Measurements from ENCODE around the gene FAM89B. TPM values are rescaled to one million over a fixed set of nuclear protein-coding genes. Genes with fewer than 3 reads are reported as not detected.

FAM89B gene
- total RNA-seq, 2 donors from 2014 or later = 53.3 to 127 TPM

GRCh38 chr11:65610404-65610803 is 38.1 kb downstream of the FAM89B start:
- no peak for TF ChIP-seq CTCF (IDR thresholded peaks at IDR 0.05)
- Histone ChIP-seq H3K9me3 (no peaks in the 10 kb centered on the region), H3K4me1 (ENCODE audit: control insufficient read depth in 1 of 2, low read depth in 2 of 2) (peaks cover 17 to 55% of the 10 kb centered on the region in 2 donors), H3K27ac (peak overlapping the region in 1 of 2 donors; percentile 30), H3K27me3 (replicated peaks; ENCODE audit: insufficient read depth) (no peaks in the 10 kb centered on the region), H3K4me3 (peak overlapping the region; percentile 73), H3K36me3 (peaks cover 17% of the 10 kb centered on the region)
- ATAC-seq (ENCODE audit: insufficient number of reproducible peaks, low FRiP score, low read depth) (no peak), DNase-seq (ENCODE audit: low spot score) (no peak)

GRCh38 chr11:65611028-65611757 is 38.9 kb downstream of the FAM89B start:
- peak overlapping the region in 1 of 2 donors; percentile 30 for H3K27ac ChIP-seq
- ATAC-seq (ENCODE audit: insufficient number of reproducible peaks, low FRiP score, low read depth) = no peak
- no peaks in the 10 kb centered on the region for H3K9me3 ChIP-seq
- DNase-seq (ENCODE audit: low spot score) = no peak
- H3K4me1 ChIP-seq (ENCODE audit: control insufficient read depth in 1 of 2, low read depth in 2 of 2) = peaks cover 17 to 55% of the 10 kb centered on the region in 2 donors
- peak overlapping the region; percentile 73 for H3K4me3 ChIP-seq
- no peak for TF ChIP-seq CTCF (IDR thresholded peaks at IDR 0.05)
- no peaks in the 10 kb centered on the region for H3K27me3 ChIP-seq (replicated peaks; ENCODE audit: insufficient read depth)
- peaks cover 11% of the 10 kb centered on the region for H3K36me3 ChIP-seq

GRCh38 chr11:65611758-65612603 is 39.6 kb downstream of the FAM89B start:
- H3K4me1 ChIP-seq (ENCODE audit: control insufficient read depth in 1 of 2, low read depth in 2 of 2) = peaks cover 24 to 57% of the 10 kb centered on the region in 2 donors
- peaks cover 11% of the 10 kb centered on the region for H3K36me3 ChIP-seq
- no peak for TF ChIP-seq CTCF (IDR thresholded peaks at IDR 0.05)
- no peak for DNase-seq (ENCODE audit: low spot score)
- H3K9me3 ChIP-seq = no peaks in the 10 kb centered on the region
- peak overlapping the region; percentile 44 to 97 for H3K27ac ChIP-seq
- no peaks in the 10 kb centered on the region for H3K27me3 ChIP-seq (replicated peaks; ENCODE audit: insufficient read depth)
- H3K4me3 ChIP-seq = peak overlapping the region; percentile 73
- ATAC-seq (ENCODE audit: insufficient number of reproducible peaks, low FRiP score, low read depth) = no peak

GRCh38 chr11:65612691-65613090 is 40.4 kb downstream of the FAM89B start:
- peak overlapping the region; percentile 73 for H3K4me3 ChIP-seq
- H3K36me3 ChIP-seq = peaks cover 16% of the 10 kb centered on the region
- H3K27me3 ChIP-seq (replicated peaks; ENCODE audit: insufficient read depth) = no peaks in the 10 kb centered on the region
- DNase-seq (ENCODE audit: low spot score) = no peak
- TF ChIP-seq CTCF (IDR thresholded peaks at IDR 0.05) = no peak
- H3K4me1 ChIP-seq (ENCODE audit: control insufficient read depth in 1 of 2, low read depth in 2 of 2) = peaks cover 28 to 59% of the 10 kb centered on the region in 2 donors
- no peaks in the 10 kb centered on the region for H3K9me3 ChIP-seq
- peak overlapping the region; percentile 44 to 97 for H3K27ac ChIP-seq
- ATAC-seq (ENCODE audit: insufficient number of reproducible peaks, low FRiP score, low read depth) = no peak
